GM12878 (cell line): Measurements from ENCODE around the gene SLC1A1. TPM values are rescaled to one million over a fixed set of nuclear protein-coding genes. Genes with fewer than 3 reads are reported as not detected.
A peak's percentile ranks its signal among the peaks of the same experiment; 100 is the strongest.

Experiments used
- ATAC-seq: fragments of 200-7000 bp; cut with Tn5 transposase; 3 replicates; pipeline ENCODE4 v1.9.1; 2020; ENCODE audit warnings: mild to moderate bottlenecking, moderate library complexity
- BruUV-seq: library from RNA; stranded (reverse); fragments of 400-500 nt; replicated peaks from 2 replicates; lab custom pipeline; 2021; lab: Mats Ljungman, UMichigan
- CTCF ChIA-PET: fragments of 300-600 bp; sonication (Branson Sonifier 250); formaldehyde crosslinking; extraction: SDS; loops from one replicate; lab custom pipeline; 2021; ENCODE audit warnings: inconsistent platforms; lab: Yijun Ruan, JAX
- POLR2A ChIA-PET: fragments of 350-600 bp; formaldehyde crosslinking; extraction: SDS; loops from one replicate; lab custom pipeline; 2021; ENCODE audit warnings: inconsistent platforms; lab: Charles Lee
- RAD21 ChIA-PET: fragments of 300-600 bp; sonication (Branson Sonifier 250); formaldehyde crosslinking; loops from one replicate; lab custom pipeline; 2023; ENCODE audit warnings: antibody characterized with exemption; ENCODE audit not compliant: unreplicated experiment; lab: Charles Lee
- SMC1A ChIA-PET: fragments of 300-600 bp; sonication (Branson Sonifier 250); formaldehyde crosslinking; loops from one replicate; lab custom pipeline; 2023; ENCODE audit not compliant: unreplicated experiment, uncharacterized antibody; lab: Charles Lee
- DNase-seq: peaks from one replicate; pipeline ENCODE4 v3.0.0-alpha.2; 2011; ENCODE audit warnings: low read depth, low spot score
- FAIRE-seq: peaks from 3 replicates; lab custom pipeline; 2011; peaks lifted over from hg19 to GRCh38; lab: Jason Lieb, UNC
- H2AFZ ChIP-seq: 2 replicates; pipeline ENCODE4 v1.6.0; 2011; ENCODE audit warnings: low read depth, low read length, control low read depth; ENCODE audit not compliant: control insufficient read depth
- H3K27ac ChIP-seq: 2 replicates; pipeline ENCODE4 v1.5.1; 2011; ENCODE audit warnings: control low read depth; ENCODE audit not compliant: control insufficient read depth, insufficient read depth
- H3K27me3 ChIP-seq, 2 experiments: replicated peaks in 1 of 2; 2 replicates each; pipeline versions ENCODE4 v1.6.0 to v1.6.1; 2011; ENCODE audit warnings: low read length in 1 of 2; ENCODE audit not compliant: control insufficient read depth in 2 of 2, insufficient read depth in 2 of 2
- H3K36me3 ChIP-seq, 2 experiments: 2 replicates each; pipeline ENCODE4 v1.5.1; 2011; ENCODE audit warnings: low read length in 1 of 2; ENCODE audit not compliant: control insufficient read depth in 2 of 2, insufficient read depth in 2 of 2
- H3K4me1 ChIP-seq: 2 replicates; pipeline ENCODE4 v1.6.1; 2011; ENCODE audit warnings: mild to moderate bottlenecking, low read length, moderate library complexity, mixed read lengths; ENCODE audit not compliant: control insufficient read depth, insufficient read depth
- H3K4me2 ChIP-seq: 2 replicates; pipeline ENCODE4 v1.6.0; 2011; ENCODE audit warnings: control low read depth; ENCODE audit not compliant: control insufficient read depth, insufficient read depth
- H3K4me3 ChIP-seq: fragments of 200-600 bp; sonication (generic); 2 replicates; pipeline ENCODE4 v1.5.1; 2016
- H3K79me2 ChIP-seq: 2 replicates; pipeline ENCODE4 v1.6.0; 2011; ENCODE audit warnings: low read length; ENCODE audit not compliant: control insufficient read depth, insufficient read depth
- H3K9ac ChIP-seq: 2 replicates; pipeline ENCODE4 v1.8.0; 2011; ENCODE audit warnings: low read length, control low read depth, mixed read lengths; ENCODE audit not compliant: control insufficient read depth, insufficient read depth
- H3K9me3 ChIP-seq: replicated peaks from 3 replicates; pipeline ENCODE4 v1.5.1; 2011; ENCODE audit warnings: mild to moderate bottlenecking, low read length; ENCODE audit not compliant: control insufficient read depth, insufficient read depth
- H4K20me1 ChIP-seq: 2 replicates; pipeline ENCODE4 v1.6.0; 2011; ENCODE audit not compliant: control insufficient read depth, insufficient read depth
- BRCA1 ChIP-seq: IDR thresholded peaks from 2 replicates; pipeline ENCODE4 v1.6.1; 2011; ENCODE audit warnings: low read depth, low read length, improper control_type of control experiment
- FOXM1 ChIP-seq: IDR thresholded peaks from 2 replicates; pipeline ENCODE4 v1.6.1; 2012; ENCODE audit warnings: low read depth, mild to moderate bottlenecking, inconsistent platforms, low read length, moderate library complexity
- IKZF2 ChIP-seq, 2 experiments: fragments of 450-650 bp; IDR thresholded peaks; 2 replicates each; pipeline ENCODE4 v1.6.1; 2017; ENCODE audit warnings: mild to moderate bottlenecking in 2 of 2, moderate library complexity in 2 of 2
- RCOR1 ChIP-seq: conservative IDR thresholded peaks from 2 replicates; pipeline ENCODE4 v1.6.1; 2012; ENCODE audit warnings: low read depth, low read length, improper control_type of control experiment
- WRNIP1 ChIP-seq: IDR thresholded peaks from 2 replicates; pipeline ENCODE4 v1.6.1; 2011; ENCODE audit warnings: low read depth, low read length, improper control_type of control experiment, borderline replicate concordance
- WGBS: methylation state at CpG from one replicate; pipeline ENCODE4 v1.1.6; 2016; ENCODE audit warnings: low lambda C conversion rate; ENCODE audit not compliant: insufficient replicate concordance, insufficient coverage; ENCODE audit errors: missing lambda C conversion rate; 5-methylcytosine and 5-hydroxymethylcytosine counted together
- in situ Hi-C: fragments of 300-500 bp; cut with MboI; formaldehyde crosslinking; loops from 9 replicates; pipeline ENCODE4 v1.14.3; 2018; ENCODE audit warnings: mixed read lengths
- intact Hi-C: fragments of 100-400 bp; cut with micrococcal nuclease; formaldehyde crosslinking; loops from one replicate; pipeline ENCODE4 v1.14.2; 2022; ENCODE audit not compliant: unreplicated experiment
- polyA plus RNA-seq, 11 experiments: library from polyadenylated mRNA; depleted of rRNA in 4 of 11; unstranded in 6 of 11; stranded (reverse) in 5 of 11; fragments of >200 nt; fragmentation: Nextera tagmentation in 4 of 11; fragmentation: Illumina TruSeq in 1 of 11; extraction: Ambion mirVana in 4 of 11; extraction: Trizol in 1 of 11; gene quantifications; 1 replicate in 1 of 11; 2 replicates in 10 of 11; pipeline versions ENCODE4 v1.2.1 to v1.2.3, GENCODE V29; 2011 to 2016; ENCODE audit warnings: inconsistent platforms in 2 of 11, missing spikeins in 2 of 11, low read depth in 1 of 11
- total RNA-seq, 4 experiments: library from RNA; depleted of rRNA in 3 of 4; stranded (reverse); fragments of >200 nt in 3 of 4; fragmentation: Illumina TruSeq in 1 of 4; extraction: Trizol in 1 of 4; gene quantifications; 2 replicates each; pipeline versions ENCODE4 v1.2.1 to v1.2.3, GENCODE V29; 2013 to 2021
- TF ChIP-seq, protein P1 (sequence below): IDR thresholded peaks from 2 replicates; pipeline ENCODE4 v1.6.1; 2012; ENCODE audit warnings: low read length, inconsistent platforms
- TF ChIP-seq, protein P2 (sequence below): fragments of 450-650 bp; IDR thresholded peaks from 2 replicates; pipeline ENCODE4 v1.6.1; 2017; ENCODE audit warnings: borderline replicate concordance
- TF ChIP-seq, protein P3 (sequence below): IDR thresholded peaks from 2 replicates; pipeline ENCODE4 v1.6.1; 2011; ENCODE audit warnings: low read depth, mild to moderate bottlenecking, low read length, moderate library complexity, borderline replicate concordance; ENCODE audit errors: extremely low read depth
- TF ChIP-seq, protein P4 (sequence below): IDR thresholded peaks from 2 replicates; pipeline ENCODE4 v1.6.1; 2011; ENCODE audit warnings: borderline replicate concordance, low read depth, mild to moderate bottlenecking, moderate library complexity, low read length; ENCODE audit not compliant: insufficient read depth, poor library complexity, severe bottlenecking

SLC1A1 gene
- total and polyA plus RNA-seq, 10 of the 15 experiments (the other 5 are each of a cell fraction or from before 2014, with no cell fraction given): 4.2 to 24.9 (median 18.3) TPM

DNA sequence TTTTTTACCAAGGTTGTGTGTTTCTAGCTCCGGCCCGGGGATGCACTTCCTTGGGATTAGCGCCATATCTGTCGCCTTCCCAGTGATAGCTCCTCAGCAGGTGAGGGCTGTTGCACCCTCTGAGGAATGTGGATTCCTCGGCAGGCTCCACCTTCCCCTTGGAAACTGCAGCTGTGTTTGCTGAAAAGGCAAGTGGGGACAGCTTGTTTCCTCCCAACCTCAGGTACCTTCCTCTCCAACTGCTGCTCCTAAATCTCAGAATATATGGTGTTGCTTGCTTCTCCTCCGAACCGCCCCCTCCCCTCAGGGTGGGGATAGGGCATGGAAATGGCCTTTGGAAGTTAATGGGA, 1.3 kb downstream of the SLC1A1 start:
- in situ Hi-C loops: no loop called here
- Histone ChIP-seq H3K4me2 (peak overlapping the region; percentile 66), H4K20me1 (no peaks in the 10 kb centered on the region), H3K27ac (peak overlapping the region; percentile 73), H3K36me3 (no peaks in the 10 kb centered on the region), H3K4me1 (peaks cover 7% of the 10 kb centered on the region), H3K4me3 (peak overlapping the region; percentile 99), H3K9me3 (no peaks in the 10 kb centered on the region), H3K9ac (peak overlapping the region; percentile 77), H2AFZ (no peak overlapping the region; the same call in 1 of the 2 replicates), H3K27me3 (no peaks in the 10 kb centered on the region)
- no TSS peak for BruUV-seq
- CTCF ChIA-PET: interaction anchor here (1.0 to 1.8 kb wide), 4 partner anchors 11 to 153 kb away, joined by 3 to 9 read pairs (median 6); no protein-coding TSS in a partner anchor
- intact Hi-C loops: loop anchor here (2.0 to 5.0 kb wide), 2 partner anchors 27 to 56 kb away; no protein-coding TSS in a partner anchor
- POLR2A ChIA-PET: interaction anchor here (0.9 to 1.0 kb wide), 3 partner anchors 27 to 55 kb away, joined by 3 to 4 read pairs (median 3); no protein-coding TSS in a partner anchor
- FAIRE-seq (no peak), DNase-seq (no peak)
- SMC1A ChIA-PET: interaction anchor here (0.6 to 2.5 kb wide), 12 partner anchors 10 to 105 kb away, joined by 3 to 10 read pairs (median 3); no protein-coding TSS in a partner anchor
- 0 out of 4 replicates have a peak, but pooled peaks of 1 of the 2 experiments have one; percentile 2 for TF ChIP-seq IKZF2 (IDR thresholded peaks at IDR 0.05)
- TF ChIP-seq, protein P1, sequence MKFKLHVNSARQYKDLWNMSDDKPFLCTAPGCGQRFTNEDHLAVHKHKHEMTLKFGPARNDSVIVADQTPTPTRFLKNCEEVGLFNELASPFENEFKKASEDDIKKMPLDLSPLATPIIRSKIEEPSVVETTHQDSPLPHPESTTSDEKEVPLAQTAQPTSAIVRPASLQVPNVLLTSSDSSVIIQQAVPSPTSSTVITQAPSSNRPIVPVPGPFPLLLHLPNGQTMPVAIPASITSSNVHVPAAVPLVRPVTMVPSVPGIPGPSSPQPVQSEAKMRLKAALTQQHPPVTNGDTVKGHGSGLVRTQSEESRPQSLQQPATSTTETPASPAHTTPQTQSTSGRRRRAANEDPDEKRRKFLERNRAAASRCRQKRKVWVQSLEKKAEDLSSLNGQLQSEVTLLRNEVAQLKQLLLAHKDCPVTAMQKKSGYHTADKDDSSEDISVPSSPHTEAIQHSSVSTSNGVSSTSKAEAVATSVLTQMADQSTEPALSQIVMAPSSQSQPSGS: no peak
- TF ChIP-seq, all 136 proteins: peak for 1
- RAD21 ChIA-PET: interaction anchor here (0.7 to 1.7 kb wide), 7 partner anchors 11 to 267 kb away, joined by 3 to 8 read pairs (median 3); no protein-coding TSS in a partner anchor
- WGBS: 32% methylated on average over 7 of the region's 7 CpGs
- H3K79me2 ChIP-seq: peaks cover 81% of the 10 kb centered on the region
- ATAC-seq: no peak

DNA sequence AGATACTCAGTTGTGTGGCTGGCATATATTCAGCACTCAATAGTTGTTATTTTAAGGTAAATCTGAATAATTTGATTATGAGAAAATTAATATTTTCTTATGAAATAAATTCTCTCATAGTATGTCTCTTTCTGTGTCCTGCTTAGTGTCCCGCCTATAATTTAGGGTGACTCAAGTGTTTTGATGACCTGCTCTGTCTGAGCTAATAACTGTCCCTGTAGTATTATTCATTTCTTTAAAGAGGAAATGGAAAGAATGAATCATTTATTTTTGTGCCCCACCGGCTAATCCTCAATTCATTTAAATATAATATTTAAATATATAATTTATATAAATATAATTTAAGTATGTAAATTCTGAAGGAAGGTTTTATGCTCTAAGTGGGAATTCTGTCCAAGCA, 4.1 kb downstream of the SLC1A1 start:
- ChIA-PET SMC1A (interaction anchor here (0.9 to 3.7 kb wide), 4 partner anchors 18 to 54 kb away, joined by 3 to 20 read pairs (median 4); no protein-coding TSS in a partner anchor), CTCF (interaction anchor here (0.7 to 1.3 kb wide), 3 partner anchors 12 to 119 kb away, joined by 3 to 6 read pairs (median 3); no protein-coding TSS in a partner anchor), RAD21 (interaction anchor here (2.6 kb wide), 1 partner anchor 24 kb away, joined by 10 read pairs; no protein-coding TSS in a partner anchor), POLR2A (interaction anchor here (0.9 kb wide), 1 partner anchor 21 kb away, joined by 3 read pairs; no protein-coding TSS in a partner anchor)
- BruUV-seq: no TSS peak
- Histone ChIP-seq H3K27ac (no peak overlapping the region), H3K4me3 (no peak overlapping the region), H3K9ac (no peak overlapping the region), H3K4me2 (peak overlapping the region; percentile 23; the same call in 1 of the 2 replicates), H3K79me2 (peaks cover 90% of the 10 kb centered on the region), H4K20me1 (no peaks in the 10 kb centered on the region), H3K27me3 (no peaks in the 10 kb centered on the region), H2AFZ (no peak overlapping the region), H3K4me1 (peaks cover 4% of the 10 kb centered on the region), H3K36me3 (no peaks in the 10 kb centered on the region), H3K9me3 (no peaks in the 10 kb centered on the region)
- DNase-seq: no peak
- ATAC-seq: no peak
- in situ Hi-C loops (no loop called here), intact Hi-C loops (loop anchor here (5.0 kb wide), 1 partner anchor 53 kb away; no protein-coding TSS in a partner anchor)
- no peak for FAIRE-seq
- 56% methylated on average over 2 of the region's 2 CpGs for WGBS
- TF ChIP-seq BRCA1: no peak
- TF ChIP-seq, protein P2, sequence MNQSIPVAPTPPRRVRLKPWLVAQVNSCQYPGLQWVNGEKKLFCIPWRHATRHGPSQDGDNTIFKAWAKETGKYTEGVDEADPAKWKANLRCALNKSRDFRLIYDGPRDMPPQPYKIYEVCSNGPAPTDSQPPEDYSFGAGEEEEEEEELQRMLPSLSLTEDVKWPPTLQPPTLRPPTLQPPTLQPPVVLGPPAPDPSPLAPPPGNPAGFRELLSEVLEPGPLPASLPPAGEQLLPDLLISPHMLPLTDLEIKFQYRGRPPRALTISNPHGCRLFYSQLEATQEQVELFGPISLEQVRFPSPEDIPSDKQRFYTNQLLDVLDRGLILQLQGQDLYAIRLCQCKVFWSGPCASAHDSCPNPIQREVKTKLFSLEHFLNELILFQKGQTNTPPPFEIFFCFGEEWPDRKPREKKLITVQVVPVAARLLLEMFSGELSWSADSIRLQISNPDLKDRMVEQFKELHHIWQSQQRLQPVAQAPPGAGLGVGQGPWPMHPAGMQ: no peak
- TF ChIP-seq FOXM1: no peak
- TF ChIP-seq, protein P3, sequence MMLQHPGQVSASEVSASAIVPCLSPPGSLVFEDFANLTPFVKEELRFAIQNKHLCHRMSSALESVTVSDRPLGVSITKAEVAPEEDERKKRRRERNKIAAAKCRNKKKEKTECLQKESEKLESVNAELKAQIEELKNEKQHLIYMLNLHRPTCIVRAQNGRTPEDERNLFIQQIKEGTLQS: no peak
- TF ChIP-seq, protein P4, sequence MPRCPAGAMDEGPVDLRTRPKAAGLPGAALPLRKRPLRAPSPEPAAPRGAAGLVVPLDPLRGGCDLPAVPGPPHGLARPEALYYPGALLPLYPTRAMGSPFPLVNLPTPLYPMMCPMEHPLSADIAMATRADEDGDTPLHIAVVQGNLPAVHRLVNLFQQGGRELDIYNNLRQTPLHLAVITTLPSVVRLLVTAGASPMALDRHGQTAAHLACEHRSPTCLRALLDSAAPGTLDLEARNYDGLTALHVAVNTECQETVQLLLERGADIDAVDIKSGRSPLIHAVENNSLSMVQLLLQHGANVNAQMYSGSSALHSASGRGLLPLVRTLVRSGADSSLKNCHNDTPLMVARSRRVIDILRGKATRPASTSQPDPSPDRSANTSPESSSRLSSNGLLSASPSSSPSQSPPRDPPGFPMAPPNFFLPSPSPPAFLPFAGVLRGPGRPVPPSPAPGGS: no peak
- no peak for TF ChIP-seq RCOR1
- TF ChIP-seq WRNIP1: no peak
